ENCODE results near the gene NISCH. TPM values are rescaled to one million over a fixed set of nuclear protein-coding genes. Genes with fewer than 3 reads are reported as not detected.

The NISCH gene
- total RNA-seq, 1 experiment from 2014 or later, result 104 TPM

GRCh38 chr3:52483081-52483480 lies 27.7 kb downstream of the NISCH start:
- Histone ChIP-seq H3K23me2 (ENCODE audit: insufficient read length, low read depth, low read length, poor library complexity, severe bottlenecking) (no peaks in the 10 kb centered on the region), H3K4me2 (ENCODE audit: insufficient read depth, insufficient read length, low read length) (no peak overlapping the region), H2BK15ac (ENCODE audit: low read depth, low read length) (no peak overlapping the region), H3K27ac (ENCODE audit: insufficient read length, low read depth, low read length) (no peak overlapping the region), H2BK20ac (ENCODE audit: low read depth, low read length, poor library complexity, severe bottlenecking) (no peak overlapping the region), H3K27me3 (ENCODE audit: insufficient read depth, low read length) (no peaks in the 10 kb centered on the region), H4K8ac (replicated peaks; ENCODE audit: insufficient read length, low read depth, low read length) (no peak overlapping the region), H3K79me1 (ENCODE audit: insufficient read depth, low read depth, low read length, poor library complexity, severe bottlenecking) (no peaks in the 10 kb centered on the region), H2BK5ac (ENCODE audit: insufficient read length, low read length) (no peak overlapping the region), H3K4ac (ENCODE audit: low read depth, low read length) (no peak overlapping the region), H3T11ph (ENCODE audit: low read length) (no peak overlapping the region), H3K23ac (ENCODE audit: insufficient read length, low read depth, low read length) (no peak overlapping the region), H3K56ac (ENCODE audit: insufficient read length, low read depth, low read length) (no peak overlapping the region), H3K9ac (ENCODE audit: extremely low read depth, insufficient read length, low read length) (no peak overlapping the region), H2BK12ac (ENCODE audit: insufficient read length, low read depth, low read length) (no peak overlapping the region), H3K14ac (ENCODE audit: insufficient read depth, low read length) (no peak overlapping the region), H2AFZ (ENCODE audit: low read length) (no peak overlapping the region), H3K9me3 (ENCODE audit: control insufficient read depth, low read depth, low read length) (no peaks in the 10 kb centered on the region), H4K5ac (ENCODE audit: insufficient read length, low read depth, low read length) (no peak overlapping the region), H3K18ac (ENCODE audit: insufficient read length, low read depth, low read length) (no peak overlapping the region), H2AK5ac (ENCODE audit: insufficient read length, low read length) (no peak overlapping the region), H3K79me2 (ENCODE audit: insufficient read depth, low read length) (no peaks in the 10 kb centered on the region), H4K20me1 (ENCODE audit: control insufficient read depth, insufficient read depth, insufficient read length) (no peaks in the 10 kb centered on the region), H3K4me1 (ENCODE audit: insufficient read depth, low read length) (no peaks in the 10 kb centered on the region), H4K91ac (ENCODE audit: insufficient read length, low read depth, low read length) (no peak overlapping the region), H2BK120ac (ENCODE audit: low read depth, low read length, poor library complexity, severe bottlenecking) (no peak overlapping the region)
- Mint-ChIP-seq H3K4me3 (no peak overlapping the region), H3K9me3 (no peaks in the 10 kb centered on the region), H3K36me3 (ENCODE audit: insufficient read depth in 1 of 3, low read depth in 3 of 3) (peaks cover 41 to 92% (median 90%) of the 10 kb centered on the region in 3 experiments; a peak in 6 of 7 replicates), H3K4me1 (no peaks in the 10 kb centered on the region; a peak in 2 of 4 replicates), H3K27ac (peak overlapping the region in 1 of 3 experiments; percentile 49; a peak in 2 of 7 replicates), H3K27me3 (ENCODE audit: low read depth) (no peaks in the 10 kb centered on the region)
- TF ChIP-seq CTCF (conservative IDR thresholded peaks at IDR 0.05), result no peak
- no peak for DNase-seq
- no CpG with 5 or more reads among the region's 14 CpGs for WGBS (ENCODE audit: extremely low coverage, insufficient read length, low lambda C conversion rate)

All from H9 (cell line).